Endothelial cell of umbilical vein (primary cell): Measurements from ENCODE around the gene DNTT. TPM values are rescaled to one million over a fixed set of nuclear protein-coding genes. Genes with fewer than 3 reads are reported as not detected.

Experiments
- BruUV-seq: library from RNA; stranded (reverse); fragments of 400-500 nt; replicated peaks from 2 replicates; lab custom pipeline; 2021; lab: Mats Ljungman, UMichigan
- CTCF ChIA-PET: fragments of 300-600, 350-600 bp; sonication (Branson Sonifier 250); formaldehyde crosslinking; loops from one replicate; lab custom pipeline; 2021; ENCODE audit warnings: antibody characterized with exemption, inconsistent platforms; lab: Charles Lee
- POLR2A ChIA-PET: fragments of 300-600, 350-600 bp; sonication (Branson Sonifier 250); formaldehyde crosslinking; loops from one replicate; lab custom pipeline; 2021; ENCODE audit warnings: antibody characterized with exemption, inconsistent platforms; lab: Charles Lee
- DNase-seq: peaks from one replicate; pipeline ENCODE4 v3.0.0-alpha.2; 2011; ENCODE audit warnings: low read depth, low spot score
- FAIRE-seq: peaks from 2 replicates; lab custom pipeline; 2011; peaks lifted over from hg19 to GRCh38; lab: Jason Lieb, UNC
- H2AFZ ChIP-seq: 2 replicates; pipeline ENCODE4 v1.6.0; 2012; ENCODE audit warnings: low read depth, low read length, control low read depth, inconsistent platforms
- H3K27ac ChIP-seq: 2 replicates; pipeline ENCODE4 v1.5.1; 2011; ENCODE audit warnings: low read depth, mild to moderate bottlenecking, control low read depth, low read length, moderate library complexity; ENCODE audit not compliant: insufficient read depth
- H3K27me3 ChIP-seq, 2 experiments: 2 replicates each; pipeline versions ENCODE4 v1.6.0 to v1.6.1; 2011; ENCODE audit warnings: low read length in 2 of 2, mixed read lengths in 1 of 2; ENCODE audit not compliant: control insufficient read depth in 2 of 2, insufficient read depth in 2 of 2
- H3K36me3 ChIP-seq, 2 experiments: 2 replicates in 1 of 2; 3 replicates in 1 of 2; pipeline ENCODE4 v1.5.1; 2011; ENCODE audit warnings: low read length in 2 of 2, mild to moderate bottlenecking in 1 of 2, moderate library complexity in 1 of 2; ENCODE audit not compliant: control insufficient read depth in 2 of 2, insufficient read depth in 2 of 2; ENCODE audit errors: extremely low read depth in 1 of 2
- H3K4me1 ChIP-seq: 3 replicates; pipeline ENCODE4 v1.5.1; 2011; ENCODE audit warnings: mild to moderate bottlenecking, low read length; ENCODE audit not compliant: control insufficient read depth, insufficient read depth; ENCODE audit errors: extremely low read depth
- H3K4me2 ChIP-seq: 2 replicates; pipeline ENCODE4 v1.6.1; 2011; ENCODE audit warnings: low read length, control low read depth, mixed read lengths; ENCODE audit not compliant: insufficient read depth
- H3K4me3 ChIP-seq, 3 experiments: fragments of 200-600 bp in 1 of 3; sonication (generic), shearing (Covaris generic) in 1 of 3; replicated peaks in 1 of 3; 2 replicates each; pipeline ENCODE4 v1.5.1; 2011 to 2016; ENCODE audit warnings: control low read depth in 3 of 3, low read length in 3 of 3, mild to moderate bottlenecking in 2 of 3, inconsistent platforms in 1 of 3, low read depth in 1 of 3, moderate library complexity in 1 of 3; ENCODE audit not compliant: insufficient read depth in 1 of 3
- H3K79me2 ChIP-seq: 2 replicates; pipeline ENCODE4 v1.6.0; 2012; ENCODE audit warnings: low read length, inconsistent platforms; ENCODE audit not compliant: control insufficient read depth, insufficient read depth
- H3K9ac ChIP-seq: replicated peaks from 2 replicates; pipeline ENCODE3; 2011; ENCODE audit warnings: low read length, control low read depth; ENCODE audit not compliant: insufficient read depth; ENCODE audit errors: extremely low read depth
- H3K9me1 ChIP-seq: replicated peaks from 3 replicates; pipeline ENCODE4 v1.6.0; 2011; ENCODE audit warnings: mild to moderate bottlenecking, low read length; ENCODE audit not compliant: control insufficient read depth, insufficient read depth; ENCODE audit errors: extremely low read depth
- H3K9me3 ChIP-seq: replicated peaks from 2 replicates; pipeline ENCODE4 v1.5.1; 2012; ENCODE audit warnings: low read length, inconsistent platforms; ENCODE audit not compliant: control insufficient read depth, insufficient read depth
- H4K20me1 ChIP-seq: replicated peaks from 2 replicates; pipeline ENCODE3; 2011; ENCODE audit warnings: mild to moderate bottlenecking, low read length; ENCODE audit not compliant: control insufficient read depth, insufficient read depth; ENCODE audit errors: extremely low read depth
- CTCF ChIP-seq, 2 donors: IDR thresholded peaks; 1 replicate in 1 of 2; 2 replicates in 1 of 2; pipeline ENCODE4 v1.5.1; 2011; ENCODE audit warnings: low read length in 2 of 2, mild to moderate bottlenecking in 2 of 2, moderate library complexity in 2 of 2, control low read depth in 1 of 2, inconsistent platforms in 1 of 2, low read depth in 1 of 2; ENCODE audit not compliant: insufficient read depth in 1 of 2; ENCODE audit errors: extremely low read depth in 1 of 2
- EZH2 ChIP-seq: IDR thresholded peaks from 2 replicates; pipeline ENCODE4 v1.6.1; 2012; ENCODE audit warnings: borderline replicate concordance, low read depth, mild to moderate bottlenecking, moderate library complexity, low read length, inconsistent platforms; ENCODE audit not compliant: severe bottlenecking
- FOS ChIP-seq: IDR thresholded peaks from 2 replicates; pipeline ENCODE4 v1.6.1; 2011; ENCODE audit warnings: mild to moderate bottlenecking, low read length, moderate library complexity, borderline replicate concordance; ENCODE audit not compliant: insufficient read depth
- GATA2 ChIP-seq: IDR thresholded peaks from 2 replicates; pipeline ENCODE4 v1.7.0; 2011; ENCODE audit warnings: low read depth, mild to moderate bottlenecking, moderate library complexity, mixed read lengths, low read length; ENCODE audit not compliant: insufficient read length, insufficient read depth
- JUN ChIP-seq: IDR thresholded peaks from 2 replicates; pipeline ENCODE4 v1.6.1; 2011; ENCODE audit warnings: borderline replicate concordance, low read depth; ENCODE audit not compliant: insufficient read length, insufficient read depth
- MAX ChIP-seq: IDR thresholded peaks from 2 replicates; pipeline ENCODE4 v1.6.1; 2011; ENCODE audit not compliant: insufficient read depth, insufficient read length
- MYC ChIP-seq: IDR thresholded peaks from one replicate; pipeline ENCODE4 v1.6.1; 2011; ENCODE audit warnings: mild to moderate bottlenecking, low read depth, low read length
- POLR2A ChIP-seq: IDR thresholded peaks from 2 replicates; pipeline ENCODE4 v1.6.1; 2012; ENCODE audit warnings: low read depth, mild to moderate bottlenecking, control low read depth, low read length
- POLR2AphosphoS5 ChIP-seq: IDR thresholded peaks from 2 replicates; pipeline ENCODE4 v1.6.1; 2012; ENCODE audit warnings: low read depth, mild to moderate bottlenecking, control low read depth, low read length, moderate library complexity; ENCODE audit not compliant: insufficient read depth
- dilution Hi-C: fragments of 300-500 bp; cut with MboI; formaldehyde crosslinking; loops from one replicate; pipeline ENCODE4 v1.15.0; 2019; ENCODE audit warnings: low sequenced_read_pairs; ENCODE audit not compliant: extremely low pct_ligation_motif_present
- intact Hi-C: fragments of 100-400 bp; cut with micrococcal nuclease; formaldehyde crosslinking; loops from one replicate; pipeline ENCODE4 v1.10.0; 2022
- polyA plus RNA-seq, 4 experiments: library from polyadenylated mRNA; depleted of rRNA in 3 of 4; stranded (reverse) in 3 of 4; unstranded in 1 of 4; fragments of >200 nt; gene quantifications; 2 replicates each; pipeline versions ENCODE4 v1.2.1 to v1.2.3, GENCODE V29; 2011 to 2012; ENCODE audit warnings: missing spikeins in 1 of 4
- total RNA-seq: library from RNA; stranded (reverse); gene quantifications from 2 replicates; pipeline ENCODE4 v1.2.3, GENCODE V29; 2021

The DNTT gene
- total and polyA plus RNA-seq, 2 donors (not counting 3 experiments of a cell fraction or from before 2014, with no cell fraction given), result not detected

- DNase-seq (no peak), FAIRE-seq (no peak)
- BruUV-seq, result no TSS peak
- Histone ChIP-seq H4K20me1 (no peaks in the 10 kb centered on the region), H3K9me1 (no peaks in the 10 kb centered on the region), H3K9ac (no peak overlapping the region), H2AFZ (no peak overlapping the region), H3K9me3 (no peaks in the 10 kb centered on the region), H3K4me3 (no peak overlapping the region), H3K4me1 (no peaks in the 10 kb centered on the region), H3K79me2 (no peaks in the 10 kb centered on the region), H3K27me3 (peaks cover 0 to 2% of the 10 kb centered on the region in 2 experiments), H3K27ac (no peak overlapping the region), H3K36me3 (no peaks in the 10 kb centered on the region), H3K4me2 (no peak overlapping the region)
- intact Hi-C loops (no loop called here), dilution Hi-C loops (no loop called here)
- ChIA-PET CTCF (interaction anchor here (1.1 kb wide), 1 partner anchor 259 kb away, joined by 5 read pairs; no protein-coding TSS in a partner anchor), POLR2A (no interaction called here)
- TF ChIP-seq EZH2 (no peak), CTCF (IDR thresholded peaks at IDR 0.05; ENCODE audit: extremely low read depth in 1 of 2, insufficient read depth in 1 of 2, low read depth in 1 of 2, low read length in 2 of 2) (no peak), JUN (no peak), FOS (no peak), POLR2AphosphoS5 (no peak), GATA2 (no peak), MYC (no peak), POLR2A (no peak), MAX (no peak)
Measured at GRCh38 chr10:96276426-96276825, 27.8 kb upstream of the DNTT start.
